HG03571 (cell line): ENCODE data around the gene DOCK9.

Experiments
- ATAC-seq: cut with Tn5 transposase; IDR thresholded peaks from one replicate; pipeline ENCODE4 v1.9.1; 2021; ENCODE audit not compliant: unreplicated experiment

DOCK9 gene

DNA sequence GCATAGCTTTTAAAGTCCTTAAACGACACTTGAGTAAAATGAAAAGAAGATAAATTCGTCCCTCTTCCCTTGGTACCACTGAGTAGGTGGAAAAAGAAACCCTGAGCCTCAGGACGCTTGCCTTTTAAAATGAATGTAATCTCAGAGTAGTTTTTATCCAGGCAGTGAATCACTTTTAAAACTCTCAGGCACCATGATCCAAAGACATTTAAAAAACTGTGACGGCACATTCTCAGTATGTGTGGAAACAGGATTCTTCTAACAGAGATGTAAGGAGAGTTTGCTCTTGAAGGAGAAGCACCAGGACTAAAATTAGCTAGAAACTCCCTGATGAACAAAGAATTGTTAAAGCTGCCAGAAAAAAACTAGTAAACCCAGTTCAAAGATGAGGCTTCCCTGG is 119.7 kb downstream of the DOCK9 start:
- ATAC-seq, result no peak

DNA sequence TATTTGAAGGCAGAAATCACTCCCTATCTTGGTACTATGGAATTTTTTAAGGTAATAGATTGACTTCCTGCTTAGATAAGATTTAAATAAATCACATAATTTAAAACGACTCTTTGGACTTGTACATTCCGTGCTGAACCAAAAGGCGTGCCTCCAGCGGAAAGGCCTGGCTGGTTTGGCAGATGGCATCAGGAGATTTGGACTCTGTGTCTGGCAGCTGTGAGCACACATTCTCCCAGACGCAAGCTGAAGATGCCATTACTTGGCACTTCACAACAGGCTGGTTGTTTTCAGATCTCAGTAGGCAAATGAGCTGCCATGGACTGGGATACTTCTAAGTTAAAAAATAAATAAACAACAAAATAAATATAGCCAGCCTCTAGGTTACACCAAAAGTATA is 120.9 kb downstream of the DOCK9 start:
- no peak for ATAC-seq

DNA sequence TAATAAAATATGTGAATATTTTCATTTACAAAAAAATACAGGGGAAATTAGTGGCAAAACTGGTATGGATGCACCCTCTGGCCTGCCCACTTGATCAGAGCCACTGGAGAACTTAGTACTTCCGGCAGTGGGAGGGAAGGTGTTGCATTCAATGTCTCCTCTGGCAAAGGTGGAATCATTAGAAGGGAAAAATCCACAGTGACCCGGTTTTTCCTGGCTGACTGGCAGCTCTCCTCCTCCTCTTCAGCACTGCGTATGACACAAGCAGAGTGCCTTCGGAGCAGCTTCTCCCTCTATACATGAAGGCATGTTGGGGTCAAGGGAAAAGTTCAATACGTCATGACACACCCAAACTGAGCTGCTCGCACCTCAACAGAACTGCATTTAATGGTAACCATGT is 123.4 kb downstream of the DOCK9 start:
- ATAC-seq, result no peak

DNA sequence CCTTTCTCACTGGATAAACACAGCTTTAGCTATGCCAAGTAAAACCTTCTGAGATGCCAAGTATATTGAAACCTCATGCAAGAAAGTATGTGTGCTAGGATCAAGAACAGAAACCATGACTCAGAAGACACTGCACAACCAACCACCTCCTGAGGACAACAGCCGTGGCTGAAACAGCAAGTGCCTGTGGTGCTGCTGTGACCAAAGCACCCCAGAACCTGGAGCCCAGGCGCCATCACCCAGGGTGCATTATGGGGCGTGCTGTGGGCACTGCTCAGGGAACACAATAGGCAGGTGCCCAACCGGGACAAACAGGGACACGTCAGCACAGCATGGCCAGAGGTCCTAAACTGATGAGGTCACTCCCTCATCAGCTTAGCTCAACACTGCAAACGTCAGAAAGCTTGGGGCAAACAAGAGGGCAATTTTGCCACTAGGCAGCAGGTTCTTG is 124.1 kb downstream of the DOCK9 start:
- ATAC-seq, result peak; percentile 100

DNA sequence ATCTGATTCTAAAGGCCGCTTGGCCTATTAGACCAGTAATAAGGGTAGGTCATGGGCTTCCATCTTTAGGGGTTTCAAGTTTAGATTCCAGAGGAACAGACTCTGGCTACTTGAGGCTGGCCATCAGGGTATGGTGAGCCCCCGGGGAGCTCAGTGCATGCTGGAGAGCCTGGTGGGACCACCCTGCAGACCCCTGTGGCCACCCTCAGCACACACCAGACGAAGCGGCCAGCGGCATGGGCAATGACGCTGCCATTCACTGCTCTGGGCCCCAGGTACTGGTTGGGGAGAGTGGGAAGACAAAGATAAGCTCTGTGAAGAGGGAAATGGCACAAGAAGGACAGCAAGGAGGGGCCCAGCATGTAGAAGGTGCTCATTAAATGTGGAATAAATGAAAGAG is 126.6 kb downstream of the DOCK9 start:
- no peak for ATAC-seq

DNA sequence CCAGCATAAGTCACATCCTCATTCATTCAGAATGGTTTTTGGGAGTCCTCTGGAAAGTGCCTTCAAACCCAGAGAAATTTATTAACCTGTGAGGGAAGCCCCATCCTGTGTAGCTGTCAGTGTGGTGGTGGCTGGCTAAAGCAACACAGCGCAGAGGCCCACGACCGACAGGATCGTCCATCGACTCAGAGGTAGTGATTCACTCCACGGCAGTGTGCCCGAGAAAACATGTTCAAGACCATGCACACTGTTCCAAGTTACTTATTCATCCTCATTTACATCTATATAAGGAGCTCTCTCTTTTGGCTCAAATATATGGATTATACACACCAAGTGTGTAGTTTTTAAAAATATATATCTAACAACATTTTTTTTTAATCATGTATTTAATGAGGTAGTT is 129.1 kb downstream of the DOCK9 start:
- ATAC-seq, result no peak

- ATAC-seq, result no peak
Measured at GRCh38 chr13:98847780-98848179, 130.1 kb downstream of the DOCK9 start.

- no peak for ATAC-seq
Measured at GRCh38 chr13:98846986-98847385, 130.9 kb downstream of the DOCK9 start.

DNA sequence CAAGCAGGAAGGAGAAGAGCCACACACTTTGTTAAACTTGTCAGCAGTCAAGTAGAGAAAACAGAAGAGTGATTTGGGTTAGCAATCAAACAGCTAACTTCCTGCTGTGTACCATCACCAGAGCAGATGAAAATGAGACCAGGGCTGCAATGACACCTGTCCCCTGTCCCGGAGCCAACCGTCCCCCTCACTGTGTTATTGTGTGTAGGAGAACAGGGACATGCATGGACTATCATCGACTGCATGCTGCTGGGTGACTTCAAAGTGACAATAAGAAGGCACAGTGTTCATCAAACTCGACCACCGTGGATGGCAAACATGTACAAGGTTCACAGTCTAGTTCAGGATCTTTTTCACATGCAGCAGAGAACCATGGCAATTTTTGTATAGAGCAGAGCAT is 131.3 kb downstream of the DOCK9 start:
- no peak for ATAC-seq

DNA sequence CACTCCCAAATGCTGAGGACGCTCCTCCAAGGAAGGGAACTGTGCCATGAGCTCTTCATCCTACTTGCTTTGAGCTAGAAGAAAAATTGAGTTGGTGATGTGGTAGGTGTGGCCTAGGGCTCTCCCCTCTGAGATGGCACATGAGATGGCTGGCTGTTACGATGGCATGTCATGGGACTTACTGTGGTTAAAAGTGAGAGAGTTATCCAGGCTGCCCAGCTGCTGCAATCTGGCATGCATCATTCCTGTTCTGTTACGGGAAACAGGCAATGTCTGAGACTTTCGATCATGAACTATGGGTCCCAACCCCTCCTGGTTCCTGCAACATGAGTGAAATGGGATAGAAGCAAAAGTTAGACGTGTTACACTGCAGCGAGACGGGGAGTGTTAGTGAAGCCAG is 132.1 kb downstream of the DOCK9 start:
- no peak for ATAC-seq

- ATAC-seq, result no peak
Measured at GRCh38 chr13:98844021-98844420, 133.8 kb downstream of the DOCK9 start.

DNA sequence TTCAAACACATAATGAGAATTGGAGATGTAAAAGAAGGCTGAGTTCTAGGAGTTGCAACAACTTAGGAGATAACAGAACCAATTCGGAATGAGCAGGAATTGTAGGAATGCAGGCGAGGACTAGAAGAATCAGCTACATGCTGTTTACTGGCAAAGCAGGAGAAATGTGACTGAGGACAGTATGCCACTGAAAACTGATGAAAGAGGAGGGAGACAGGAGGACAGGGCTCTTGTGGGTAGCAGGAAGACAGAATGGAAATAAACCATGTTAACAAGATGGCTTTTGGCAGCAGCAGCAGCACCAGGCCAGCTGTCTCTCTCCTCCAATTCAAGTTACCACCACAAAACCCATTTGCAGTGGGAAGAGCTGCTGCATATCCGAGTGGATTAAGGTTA is 134.4 kb downstream of the DOCK9 start:
- no peak for ATAC-seq

GRCh38 chr13:98842858-98843481 is 134.9 kb downstream of the DOCK9 start:
- ATAC-seq, result peak; percentile 84

GRCh38 chr13:98842070-98842469 is 135.8 kb downstream of the DOCK9 start:
- no peak for ATAC-seq

DNA sequence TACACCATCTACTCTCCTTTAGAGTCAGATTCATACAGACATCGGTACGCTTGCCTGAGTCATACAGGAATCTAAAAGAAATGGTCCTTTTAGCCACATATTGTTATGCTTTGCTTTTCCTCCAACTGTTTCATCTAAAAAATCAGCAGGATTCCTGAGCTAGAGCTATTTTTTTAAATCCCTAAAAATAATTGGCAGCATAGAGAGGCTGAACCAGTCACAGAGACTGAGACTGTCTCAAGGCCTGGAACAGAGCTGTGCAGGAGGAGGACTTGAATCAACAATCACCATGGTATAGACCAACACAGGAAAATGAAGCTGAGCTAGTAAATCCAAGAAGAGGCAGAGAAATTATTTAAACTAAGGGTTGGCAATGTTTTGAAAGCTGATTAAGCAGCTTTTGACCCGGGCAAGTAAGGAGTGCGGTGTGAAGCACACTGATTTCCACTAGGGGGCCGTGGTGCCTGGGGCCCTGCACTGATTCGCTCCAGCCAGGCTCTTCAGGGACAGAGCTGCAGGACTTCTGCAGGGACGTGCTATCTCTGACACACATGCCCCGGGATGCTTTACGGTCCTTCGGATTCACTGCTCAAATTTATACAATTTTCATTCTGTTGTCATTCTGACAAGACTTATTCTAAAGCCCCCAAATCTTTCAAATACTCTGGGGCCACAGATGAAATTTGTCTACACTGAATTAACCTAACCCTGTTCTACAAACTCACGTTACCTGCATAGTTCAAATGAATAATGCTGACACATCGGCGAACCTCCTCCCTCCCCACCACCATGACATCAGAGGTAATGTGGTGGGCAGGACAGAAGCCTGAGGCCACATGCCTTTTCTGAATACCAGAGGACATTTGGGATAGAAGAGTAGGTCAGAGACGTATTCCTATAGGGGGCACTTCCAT is 137.8 kb downstream of the DOCK9 start:
- peak; percentile 91 for ATAC-seq

GRCh38 chr13:98838776-98839175 is 139.1 kb downstream of the DOCK9 start:
- ATAC-seq, result no peak

- no peak for ATAC-seq
Measured at GRCh38 chr13:98837896-98838295, 140.0 kb downstream of the DOCK9 start.

DNA sequence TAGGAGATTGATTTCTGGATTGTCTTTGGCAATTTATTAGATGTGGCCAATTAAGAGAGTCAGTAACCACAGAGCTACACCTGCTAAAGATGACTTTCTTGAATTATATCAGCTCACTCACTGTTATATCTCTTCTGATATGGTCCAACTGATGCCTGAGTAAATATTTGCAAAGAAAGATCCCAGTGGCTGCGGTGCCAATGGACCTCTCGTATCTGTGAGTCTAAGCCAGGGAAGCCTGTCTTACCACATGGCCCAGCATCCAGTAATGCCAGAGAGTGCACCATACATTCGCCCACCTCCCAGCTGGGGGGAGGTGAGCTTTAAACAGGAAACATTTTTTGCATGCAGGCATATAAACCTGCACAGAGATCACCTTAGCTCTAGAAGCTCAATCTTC is 142.7 kb downstream of the DOCK9 start:
- no peak for ATAC-seq

- no peak for ATAC-seq
Measured at GRCh38 chr13:98834254-98834960, 143.5 kb downstream of the DOCK9 start.

DNA sequence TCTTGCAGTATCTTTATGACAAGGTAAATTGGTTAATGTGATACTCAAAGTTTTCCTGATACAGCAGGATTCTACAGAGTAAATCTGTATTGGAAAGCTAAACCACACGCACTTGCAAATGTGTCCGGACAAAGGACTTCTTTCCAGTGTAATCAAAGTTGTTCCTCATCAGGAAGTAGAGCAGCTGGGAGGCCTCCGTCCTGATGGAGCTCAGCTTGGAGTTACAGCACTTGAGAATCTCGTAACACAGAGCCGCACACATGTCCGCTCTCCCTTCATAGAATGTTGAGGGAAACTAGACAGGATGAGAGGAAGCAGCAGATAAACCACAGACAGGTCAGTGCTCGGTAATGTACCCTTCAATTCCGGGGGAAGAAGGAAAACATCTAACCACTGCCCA is 146.6 kb downstream of the DOCK9 start:
- ATAC-seq, result no peak

GRCh38 chr13:98829541-98829940 is 148.3 kb downstream of the DOCK9 start:
- no peak for ATAC-seq

GRCh38 chr13:98828614-98829013 is 149.2 kb downstream of the DOCK9 start:
- ATAC-seq, result no peak
